OCI-LY7 (cell line): ENCODE measurements around the gene SLIT3. TPM values are rescaled to one million over a fixed set of nuclear protein-coding genes. Genes with fewer than 3 reads are reported as not detected.

ENCODE experiments used
- BruUV-seq: library from RNA; stranded (reverse); fragments of 400-500 nt; replicated peaks from 2 replicates; lab custom pipeline; 2021; lab: Mats Ljungman, UMichigan
- CTCF ChIA-PET: fragments of 300-600 bp; sonication (Branson Sonifier 250); formaldehyde crosslinking; loops from one replicate; lab custom pipeline; 2022; ENCODE audit warnings: antibody characterized with exemption; ENCODE audit not compliant: unreplicated experiment; lab: Charles Lee
- POLR2A ChIA-PET: fragments of 300-600 bp; sonication (Branson Sonifier 250); formaldehyde crosslinking; loops from one replicate; lab custom pipeline; 2022; ENCODE audit warnings: antibody characterized with exemption; lab: Charles Lee
- DNase-seq: peaks from one replicate; pipeline ENCODE4 v3.0.0-alpha.2; 2015; ENCODE audit warnings: low spot score
- H2AFZ ChIP-seq: fragments of 200-600 bp; sonication (generic), shearing (Covaris generic); 2 replicates; pipeline ENCODE4 v1.6.1; 2014; ENCODE audit warnings: mild to moderate bottlenecking, antibody characterized with exemption, low read length, moderate library complexity
- H3K27ac ChIP-seq: fragments of 200-600 bp; sonication (generic); 2 replicates; pipeline ENCODE4 v1.5.1; 2014; ENCODE audit warnings: mixed run types, low read depth, mild to moderate bottlenecking, moderate library complexity, low read length, inconsistent platforms; ENCODE audit not compliant: poor library complexity, severe bottlenecking
- H3K36me3 ChIP-seq: fragments of 200-600 bp; sonication (generic); 2 replicates; pipeline ENCODE4 v1.6.1; 2014; ENCODE audit warnings: mild to moderate bottlenecking, antibody characterized with exemption, low read length, moderate library complexity, mixed read lengths; ENCODE audit not compliant: insufficient read depth
- H3K4me1 ChIP-seq: fragments of 200-600 bp; sonication (generic); 2 replicates; pipeline ENCODE4 v1.5.1; 2014; ENCODE audit warnings: mild to moderate bottlenecking, low read length; ENCODE audit not compliant: insufficient read depth, poor library complexity, severe bottlenecking
- H3K4me2 ChIP-seq: fragments of 200-600 bp; sonication (generic); 2 replicates; pipeline ENCODE4 v1.6.1; 2014; ENCODE audit warnings: mild to moderate bottlenecking, low read length
- H3K4me3 ChIP-seq: fragments of 200-600 bp; sonication (generic); 2 replicates; pipeline ENCODE4 v1.5.1; 2014; ENCODE audit warnings: mild to moderate bottlenecking, low read depth, low read length; ENCODE audit not compliant: poor library complexity, severe bottlenecking
- H3K79me2 ChIP-seq: fragments of 200-600 bp; sonication (generic); 2 replicates; pipeline ENCODE4 v1.6.1; 2016; ENCODE audit warnings: low read depth, mild to moderate bottlenecking, low read length, moderate library complexity, mixed read lengths; ENCODE audit not compliant: insufficient read depth
- H3K9me2 ChIP-seq: fragments of 200-600 bp; sonication (generic); 2 replicates; pipeline ENCODE4 v1.6.1; 2016; ENCODE audit warnings: mild to moderate bottlenecking, low read length, mixed read lengths; ENCODE audit not compliant: insufficient read depth
- H3K9me3 ChIP-seq: fragments of 200-600 bp; sonication (generic); 2 replicates; pipeline ENCODE4 v1.6.1; 2014; ENCODE audit warnings: mild to moderate bottlenecking, mixed run types, low read length, mixed read lengths
- H4K20me1 ChIP-seq: fragments of 200-600 bp; sonication (generic); 2 replicates; pipeline ENCODE4 v1.6.1; 2014; ENCODE audit warnings: mild to moderate bottlenecking, antibody characterized with exemption, low read length, moderate library complexity, mixed read lengths; ENCODE audit not compliant: insufficient read depth
- CTCF ChIP-seq: fragments of 200-600 bp; sonication (generic); conservative IDR thresholded peaks from 2 replicates; pipeline ENCODE4 v1.5.1; 2014; ENCODE audit warnings: mild to moderate bottlenecking, antibody characterized with exemption, low read length, moderate library complexity, mixed read lengths
- EZH2phosphoT487 ChIP-seq: fragments of 200-600 bp; sonication (generic); IDR thresholded peaks from 2 replicates; pipeline ENCODE4 v1.6.1; 2018; ENCODE audit warnings: low read depth, borderline replicate concordance, mild to moderate bottlenecking, mixed run types, antibody characterized with exemption, low read length, moderate library complexity, mixed read lengths
- intact Hi-C: fragments of 100-400 bp; cut with micrococcal nuclease; formaldehyde crosslinking; loops from one replicate; pipeline ENCODE4 v1.10.0; 2022; ENCODE audit not compliant: unreplicated experiment
- total RNA-seq, 2 experiments: library from RNA; depleted of rRNA in 1 of 2; stranded (reverse); fragments of >200 nt in 1 of 2; shearing (Covaris generic) in 1 of 2; gene quantifications; 2 replicates each; pipeline ENCODE4 v1.2.3, GENCODE V29; 2014 to 2022

SLIT3 gene
- total RNA-seq, 2 experiments from 2014 or later: not detected

- Histone ChIP-seq H2AFZ (no peak overlapping the region), H3K4me3 (no peak overlapping the region), H4K20me1 (no peaks in the 10 kb centered on the region), H3K9me3 (no peaks in the 10 kb centered on the region), H3K36me3 (no peaks in the 10 kb centered on the region), H3K27ac (no peak overlapping the region), H3K79me2 (no peaks in the 10 kb centered on the region), H3K4me2 (no peak overlapping the region), H3K9me2 (no peaks in the 10 kb centered on the region), H3K4me1 (no peaks in the 10 kb centered on the region)
- no peak for DNase-seq
- no TSS peak for BruUV-seq
- ChIA-PET POLR2A (no interaction called here), CTCF (no interaction called here)
- intact Hi-C loops: no loop called here
- TF ChIP-seq EZH2phosphoT487: no peak
- no peak for TF ChIP-seq CTCF
Measured at GRCh38 chr5:169289520-169289919, 11.4 kb downstream of the SLIT3 start.

DNA sequence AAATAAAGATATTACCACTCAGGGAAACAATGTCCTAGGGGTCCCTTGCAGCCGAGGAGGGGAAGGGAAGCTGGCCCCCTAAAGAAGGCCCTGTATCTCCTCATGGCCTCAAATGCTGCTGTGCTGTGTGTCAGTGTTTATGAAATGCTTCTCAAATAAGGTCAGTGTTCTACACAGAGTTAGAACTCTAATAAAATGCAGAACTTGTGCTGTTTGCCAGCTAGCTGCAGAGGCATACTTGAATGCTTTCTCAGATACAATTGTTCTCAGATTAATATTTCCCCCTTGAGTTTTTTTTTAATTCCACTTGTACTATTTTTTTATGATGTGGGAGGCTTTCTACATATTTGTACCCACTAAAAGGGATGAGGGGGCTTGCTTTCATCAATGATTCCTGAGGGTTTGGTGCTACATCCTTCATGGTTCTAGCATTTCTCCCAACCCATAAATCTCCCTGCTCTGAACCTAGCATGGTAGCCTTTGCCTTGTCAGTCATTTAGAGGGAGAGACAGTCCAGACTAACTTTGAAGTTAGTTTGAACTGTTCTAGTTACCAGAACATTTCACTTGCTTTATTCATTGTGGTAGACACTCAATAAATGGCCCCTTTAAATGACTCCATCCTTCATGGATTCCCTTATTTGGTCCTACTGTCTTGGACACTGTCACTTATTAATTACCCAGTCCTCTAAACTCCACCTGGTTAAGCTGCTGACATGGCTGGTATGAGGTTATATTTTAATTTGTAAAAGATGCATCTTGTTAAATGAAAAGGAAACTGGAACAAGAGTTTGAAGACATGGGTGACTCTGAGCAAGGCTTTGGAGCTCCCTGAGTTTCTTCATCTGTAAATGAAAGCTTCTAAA, 12.6 kb downstream of the SLIT3 start:
- H3K79me2 ChIP-seq: no peaks in the 10 kb centered on the region
- H3K36me3 ChIP-seq: no peaks in the 10 kb centered on the region
- no peak overlapping the region for H3K4me3 ChIP-seq
- no peaks in the 10 kb centered on the region for H3K9me2 ChIP-seq
- no peak overlapping the region for H3K4me2 ChIP-seq
- H4K20me1 ChIP-seq: no peaks in the 10 kb centered on the region
- H3K9me3 ChIP-seq: no peaks in the 10 kb centered on the region
- H3K27ac ChIP-seq: no peak overlapping the region
- BruUV-seq: no TSS peak
- no peak for TF ChIP-seq CTCF
- TF ChIP-seq EZH2phosphoT487: no peak
- intact Hi-C loops: no loop called here
- H3K4me1 ChIP-seq: no peaks in the 10 kb centered on the region
- no peak overlapping the region for H2AFZ ChIP-seq
- POLR2A ChIA-PET: no interaction called here
- no peak for DNase-seq
- CTCF ChIA-PET: no interaction called here

GRCh38 chr5:169287529-169287928, 13.4 kb downstream of the SLIT3 start:
- no peak overlapping the region for H3K4me2 ChIP-seq
- H3K79me2 ChIP-seq: no peaks in the 10 kb centered on the region
- H3K9me2 ChIP-seq: no peaks in the 10 kb centered on the region
- CTCF ChIA-PET: no interaction called here
- H3K4me1 ChIP-seq: no peaks in the 10 kb centered on the region
- no peak for TF ChIP-seq EZH2phosphoT487
- no peak for TF ChIP-seq CTCF
- H3K4me3 ChIP-seq: no peak overlapping the region
- DNase-seq: no peak
- POLR2A ChIA-PET: no interaction called here
- H3K27ac ChIP-seq: no peak overlapping the region
- H4K20me1 ChIP-seq: no peaks in the 10 kb centered on the region
- no peaks in the 10 kb centered on the region for H3K36me3 ChIP-seq
- H2AFZ ChIP-seq: no peak overlapping the region
- BruUV-seq: no TSS peak
- intact Hi-C loops: no loop called here
- H3K9me3 ChIP-seq: no peaks in the 10 kb centered on the region
